ENCODE results near the gene NUP93. TPM values are rescaled to one million over a fixed set of nuclear protein-coding genes. Genes with fewer than 3 reads are reported as not detected.

The NUP93 gene
- total and polyA plus RNA-seq, 9 of the 15 experiments (the other 6 are each of a cell fraction or from before 2014, with no cell fraction given), result 92.0 to 162 (median 121) TPM

GRCh38 chr16:56860226-56861020 is 130.5 kb downstream of the NUP93 start:
- Histone ChIP-seq H2AFZ (ENCODE audit: low read depth, low read length) (no peak overlapping the region), H3K4me2 (ENCODE audit: insufficient read depth, low read length) (no peak overlapping the region)

More at GRCh38 chr16:56860226-56861020, 130.5 kb downstream of the NUP93 start:
- POLR2A ChIA-PET, result interaction anchor here (0.6 kb wide), 2 partner anchors 16 to 278 kb away, joined by 3 read pairs; no protein-coding TSS in a partner anchor
- FAIRE-seq, result no peak
- H3K9me3 ChIP-seq (replicated peaks; ENCODE audit: control insufficient read depth, insufficient read depth, low read depth, low read length), result no peaks in the 10 kb centered on the region
- intact Hi-C loops (cut with micrococcal nuclease), result no loop called here
- peaks cover 0 to 13% of the 10 kb centered on the region in 2 experiments; a peak in 3 of 5 replicates for H3K27me3 ChIP-seq (ENCODE audit: control insufficient read depth in 2 of 2, insufficient read depth in 2 of 2, low read length in 2 of 2)
- H3K9me1 ChIP-seq (ENCODE audit: control insufficient read depth, insufficient read depth, low read length), result no peaks in the 10 kb centered on the region
- no peaks in the 10 kb centered on the region; the same call in 1 of the 2 replicates for H4K20me1 ChIP-seq (replicated peaks; ENCODE audit: control insufficient read depth, insufficient read depth, low read length)
- no peak overlapping the region for H3K9ac ChIP-seq (ENCODE audit: insufficient read depth in 1 of 2, low read depth in 2 of 2, low read length in 2 of 2)
- peaks cover 2 to 7% of the 10 kb centered on the region in 2 experiments; a peak in 2 of 5 replicates for H3K4me1 ChIP-seq (replicated peaks in 1 of 2; ENCODE audit: control insufficient read depth in 2 of 2, insufficient read depth in 2 of 2, low read length in 2 of 2)
- DNase-seq (ENCODE audit: extremely low read depth in 1 of 4, low spot score in 3 of 4), result no peak
- CTCF ChIA-PET (ENCODE audit: low intra/inter-chr PET ratio), result interaction anchor here (0.7 kb wide), 1 partner anchor 1257 kb away, joined by 3 read pairs; no protein-coding TSS in a partner anchor
- no TSS peak for BruUV-seq (replicated peaks)
- no peak for ATAC-seq
- no peaks in the 10 kb centered on the region for H3K79me2 ChIP-seq (ENCODE audit: control insufficient read depth, insufficient read depth, low read length)
- 34% methylated on average over 9 of the region's 9 CpGs for WGBS (ENCODE audit: insufficient coverage, low coverage, missing lambda C conversion rate)
- in situ Hi-C loops (cut with MboI), result loop anchor here (10.0 kb wide), 1 partner anchor 276 kb away; the partner anchor contains the start of gene MT3
- no peaks in the 10 kb centered on the region for H3K36me3 ChIP-seq (ENCODE audit: control insufficient read depth, insufficient read depth, low read length)
- TF ChIP-seq FOXJ3 (CRISPR knock-in tag; IDR thresholded peaks at IDR 0.05), result no peak
- no peak for TF ChIP-seq REST (IDR thresholded peaks at IDR 0.05; ENCODE audit: borderline replicate concordance)
- TF ChIP-seq REST (CRISPR knock-in tag; IDR thresholded peaks at IDR 0.05; ENCODE audit: low read depth), result no peak
- no peak for TF ChIP-seq NCOA4 (IDR thresholded peaks at IDR 0.05; ENCODE audit: partially characterized antibody)
- no peak for TF ChIP-seq HOXB6 (CRISPR knock-in tag; IDR thresholded peaks at IDR 0.05; ENCODE audit: borderline replicate concordance)
- no peak for TF ChIP-seq HDAC1 (IDR thresholded peaks at IDR 0.05)
- TF ChIP-seq ZKSCAN8 (CRISPR knock-in tag; IDR thresholded peaks at IDR 0.05), result 0 out of 2 replicates have a peak, but pooled peaks have one; percentile 68
- TF ChIP-seq TAF15 (IDR thresholded peaks at IDR 0.05; ENCODE audit: low read depth, low read length), result no peak
- no peak overlapping the region for H3K4me3 ChIP-seq
- no peak overlapping the region for H3K27ac ChIP-seq (ENCODE audit: extremely low read depth, low read depth, low read length)

Measured in K562 (cell line).